ENCODE results near the gene KISS1R. TPM values are rescaled to one million over a fixed set of nuclear protein-coding genes. Genes with fewer than 3 reads are reported as not detected.

Gene KISS1R
- total RNA-seq, 1 experiment from 2014 or later: 1.4 TPM

DNA sequence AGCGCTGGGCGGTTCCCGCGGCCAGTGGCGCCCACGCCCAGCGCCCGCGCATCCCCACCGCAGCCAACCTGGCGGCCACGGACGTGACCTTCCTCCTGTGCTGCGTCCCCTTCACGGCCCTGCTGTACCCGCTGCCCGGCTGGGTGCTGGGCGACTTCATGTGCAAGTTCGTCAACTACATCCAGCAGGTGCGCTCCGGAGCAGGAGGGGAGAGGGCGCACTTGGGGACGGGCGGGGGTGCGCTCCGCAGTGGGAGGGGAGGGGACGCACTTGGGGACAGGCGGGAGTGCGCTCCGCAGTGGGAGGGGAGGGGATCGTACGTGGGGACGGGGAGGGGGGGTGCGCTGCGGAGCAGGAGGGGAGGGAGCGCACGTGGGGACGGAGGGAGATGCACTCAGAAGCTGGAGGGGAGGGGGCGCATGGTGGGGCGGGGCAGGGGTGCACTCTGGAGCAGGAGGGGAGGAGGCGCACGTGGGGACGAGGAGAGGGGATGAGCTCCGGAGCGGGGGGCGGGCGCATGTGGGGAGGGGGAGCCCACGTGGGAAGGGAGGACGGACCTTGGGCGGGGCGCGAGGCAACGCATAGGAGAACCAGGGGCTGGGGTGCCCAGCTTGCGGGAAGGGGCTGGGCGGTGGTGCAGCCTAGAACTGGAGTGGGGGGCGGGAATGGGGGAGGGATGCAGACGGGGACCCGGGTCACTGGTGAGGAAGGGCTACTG lies 1.5 kb downstream of the KISS1R start:
- H3K4me3 ChIP-seq (ENCODE audit: insufficient read depth, low read depth, low read length): peak overlapping the region; percentile 63
- peak; percentile 86 for DNase-seq
- peaks cover 58% of the 10 kb centered on the region for H3K27me3 ChIP-seq (ENCODE audit: control insufficient read depth, insufficient read depth, low read length)
- no peaks in the 10 kb centered on the region for H3K36me3 ChIP-seq (replicated peaks; ENCODE audit: control insufficient read depth, insufficient read depth, low read length)

- Histone ChIP-seq H3K36me3 (replicated peaks; ENCODE audit: control insufficient read depth, insufficient read depth, low read length) (no peaks in the 10 kb centered on the region), H3K27me3 (ENCODE audit: control insufficient read depth, insufficient read depth, low read length) (peaks cover 57% of the 10 kb centered on the region), H3K4me3 (ENCODE audit: insufficient read depth, low read depth, low read length) (peak overlapping the region; percentile 39; the same call in 1 of the 2 replicates)
- peak; percentile 84 for DNase-seq
Measured at GRCh38 chr19:919199-920050, 2.3 kb downstream of the KISS1R start.

DNA sequence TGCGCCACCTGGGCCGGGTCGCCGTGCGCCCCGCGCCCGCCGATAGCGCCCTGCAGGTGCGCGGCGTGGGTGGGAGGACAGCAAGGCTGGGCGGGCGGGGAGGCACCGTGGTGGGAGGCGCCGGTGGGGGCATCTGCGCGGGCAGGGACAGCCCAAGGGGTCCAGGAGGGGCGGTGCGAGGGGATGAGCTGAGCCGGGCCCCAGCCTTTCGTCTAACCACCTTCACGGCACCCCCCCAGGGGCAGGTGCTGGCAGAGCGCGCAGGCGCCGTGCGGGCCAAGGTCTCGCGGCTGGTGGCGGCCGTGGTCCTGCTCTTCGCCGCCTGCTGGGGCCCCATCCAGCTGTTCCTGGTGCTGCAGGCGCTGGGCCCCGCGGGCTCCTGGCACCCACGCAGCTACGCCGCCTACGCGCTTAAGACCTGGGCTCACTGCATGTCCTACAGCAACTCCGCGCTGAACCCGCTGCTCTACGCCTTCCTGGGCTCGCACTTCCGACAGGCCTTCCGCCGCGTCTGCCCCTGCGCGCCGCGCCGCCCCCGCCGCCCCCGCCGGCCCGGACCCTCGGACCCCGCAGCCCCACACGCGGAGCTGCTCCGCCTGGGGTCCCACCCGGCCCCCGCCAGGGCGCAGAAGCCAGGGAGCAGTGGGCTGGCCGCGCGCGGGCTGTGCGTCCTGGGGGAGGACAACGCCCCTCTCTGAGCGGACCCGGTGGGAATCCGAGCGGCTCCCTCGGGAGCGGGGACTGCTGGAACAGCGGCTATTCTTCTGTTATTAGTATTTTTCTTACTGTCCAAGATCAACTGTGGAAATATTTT lies 3.1 kb downstream of the KISS1R start:
- H3K27me3 ChIP-seq (ENCODE audit: control insufficient read depth, insufficient read depth, low read length): peaks cover 54% of the 10 kb centered on the region
- peak; percentile 93 for DNase-seq
- H3K36me3 ChIP-seq (replicated peaks; ENCODE audit: control insufficient read depth, insufficient read depth, low read length): no peaks in the 10 kb centered on the region
- H3K4me3 ChIP-seq (ENCODE audit: insufficient read depth, low read depth, low read length): peak overlapping the region; percentile 39

DNA sequence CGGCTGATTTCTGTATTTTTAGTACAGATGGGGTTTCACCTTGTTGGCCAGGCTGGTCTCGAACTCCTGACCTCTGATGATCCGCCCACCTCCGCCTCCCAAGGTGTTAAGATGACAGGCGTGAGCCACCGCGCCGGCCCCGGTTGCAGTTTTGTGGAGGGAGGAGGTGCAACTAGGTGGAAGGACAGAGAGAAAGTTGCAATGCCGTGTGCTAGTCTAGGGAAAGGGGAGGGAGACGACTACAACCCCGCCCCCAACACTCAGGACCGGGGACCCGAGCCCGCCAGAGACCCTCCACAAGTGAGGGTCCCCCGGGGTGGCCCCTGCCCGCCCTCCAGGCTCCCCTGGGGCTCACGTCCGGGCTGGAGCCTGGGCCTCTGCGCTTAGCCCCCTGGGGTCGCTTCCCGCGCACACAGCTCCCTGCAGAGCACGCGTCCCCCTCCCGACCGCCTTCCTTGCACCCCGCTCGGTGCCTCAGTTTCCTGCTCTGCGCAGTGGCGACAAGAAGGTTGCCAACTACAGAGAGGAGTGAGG lies 7.5 kb downstream of the KISS1R start:
- H3K4me3 ChIP-seq (ENCODE audit: insufficient read depth, low read depth, low read length): peak overlapping the region; percentile 91
- DNase-seq: peak; percentile 87
- no peaks in the 10 kb centered on the region for H3K36me3 ChIP-seq (replicated peaks; ENCODE audit: control insufficient read depth, insufficient read depth, low read length)
- peaks cover 18% of the 10 kb centered on the region for H3K27me3 ChIP-seq (ENCODE audit: control insufficient read depth, insufficient read depth, low read length)

DNA sequence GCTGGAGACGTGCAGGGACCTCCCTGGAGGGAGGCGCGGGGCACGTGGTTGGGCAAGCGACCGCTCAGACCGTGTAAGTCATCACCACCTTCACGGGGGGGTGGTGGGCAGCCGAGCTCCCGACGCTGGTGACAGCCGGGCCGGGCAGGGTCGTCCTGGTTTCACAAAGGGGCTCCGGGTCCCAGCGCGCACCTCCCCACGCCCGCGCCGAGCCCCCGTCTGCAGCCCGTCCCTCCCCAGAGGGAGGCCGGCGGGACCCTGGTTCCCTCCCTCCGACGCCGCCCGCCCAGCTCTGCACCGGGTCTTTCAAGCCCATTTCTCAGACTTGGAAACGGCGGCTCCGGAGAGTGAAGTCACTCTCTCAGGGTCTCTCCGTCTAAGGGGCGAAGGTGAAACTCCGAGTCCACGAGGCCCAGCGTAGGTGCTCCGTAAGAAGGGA lies 8.0 kb downstream of the KISS1R start:
- DNase-seq: peak; percentile 88
- Histone ChIP-seq H3K36me3 (replicated peaks; ENCODE audit: control insufficient read depth, insufficient read depth, low read length) (peaks cover 1% of the 10 kb centered on the region; the same call in 1 of the 2 replicates), H3K27me3 (ENCODE audit: control insufficient read depth, insufficient read depth, low read length) (peaks cover 14% of the 10 kb centered on the region), H3K4me3 (ENCODE audit: insufficient read depth, low read depth, low read length) (peak overlapping the region; percentile 91)

DNA sequence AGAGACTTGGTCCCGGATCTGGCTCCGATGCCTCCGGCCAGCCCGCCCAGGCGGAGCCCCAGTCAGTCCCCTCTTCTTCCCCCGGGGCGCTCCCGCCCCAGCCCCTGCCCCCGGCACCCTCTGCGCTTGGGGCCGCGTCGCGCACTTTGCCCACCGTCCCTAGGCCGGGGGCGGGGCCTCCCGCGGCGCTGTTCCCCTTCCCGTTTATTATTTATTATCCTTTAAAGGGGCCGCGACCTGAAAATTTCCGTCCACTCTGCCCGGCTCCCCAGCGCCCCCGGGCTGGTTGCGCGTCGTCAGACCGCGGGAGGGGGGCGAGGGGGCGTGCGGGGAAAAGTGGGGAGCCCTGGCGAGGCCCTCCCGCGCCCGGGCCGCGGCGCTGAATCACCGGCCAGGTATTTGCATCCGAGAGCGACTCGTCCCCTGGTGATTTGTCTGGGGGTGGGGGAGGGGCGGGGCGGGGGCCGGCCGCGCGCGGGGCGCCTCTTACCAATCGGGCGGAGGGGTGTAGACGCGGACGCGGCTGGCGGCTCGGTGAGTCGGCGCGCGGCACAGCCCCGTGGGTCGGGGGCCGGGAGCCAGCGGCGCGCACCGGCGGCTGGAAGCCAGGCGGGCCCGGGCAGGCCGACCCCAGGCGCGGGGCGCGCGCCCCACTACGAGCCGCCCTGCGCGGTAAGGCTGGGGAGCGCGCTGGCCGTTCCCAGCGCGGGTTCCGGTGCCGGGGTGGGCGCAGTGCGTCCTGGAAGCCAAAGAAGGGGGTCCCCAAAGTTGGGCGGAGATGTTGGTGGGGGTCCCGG lies 8.6 kb downstream of the KISS1R start, which contains the start of gene ARID3A:
Gene ARID3A, plus strand, starts transcription at position 510 of the 797 bp plus-strand sequence. CDS start 3,494 bp downstream, outside the sequence.
- DNase-seq: peak; percentile 99
- peaks cover 8% of the 10 kb centered on the region for H3K27me3 ChIP-seq (ENCODE audit: control insufficient read depth, insufficient read depth, low read length)
- peaks cover 1% of the 10 kb centered on the region; the same call in 1 of the 2 replicates for H3K36me3 ChIP-seq (replicated peaks; ENCODE audit: control insufficient read depth, insufficient read depth, low read length)
- peak within 1 kb of the TSS; percentile 91 for H3K4me3 ChIP-seq (ENCODE audit: insufficient read depth, low read depth, low read length)

DNA sequence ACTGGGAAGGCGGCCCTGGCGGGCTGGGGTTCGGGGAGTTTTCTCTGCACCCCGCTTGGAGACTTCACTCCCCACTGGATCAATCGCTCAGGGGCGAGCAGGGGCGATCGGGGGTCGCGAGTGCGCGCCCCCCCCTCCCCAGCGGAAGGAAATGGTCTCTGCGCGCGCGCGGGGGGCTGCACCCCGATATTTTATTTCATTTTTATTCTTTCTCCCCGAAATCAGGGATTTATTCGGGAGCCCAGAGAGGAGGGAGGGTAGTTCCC lies 9.1 kb downstream of the KISS1R start:
- peak overlapping the region; percentile 91 for H3K4me3 ChIP-seq (ENCODE audit: insufficient read depth, low read depth, low read length)
- DNase-seq: no peak
- peaks cover 2% of the 10 kb centered on the region for H3K27me3 ChIP-seq (ENCODE audit: control insufficient read depth, insufficient read depth, low read length)
- H3K36me3 ChIP-seq (replicated peaks; ENCODE audit: control insufficient read depth, insufficient read depth, low read length): peaks cover 1% of the 10 kb centered on the region; the same call in 1 of the 2 replicates

- Histone ChIP-seq H3K36me3 (replicated peaks; ENCODE audit: control insufficient read depth, insufficient read depth, low read length) (peaks cover 1% of the 10 kb centered on the region; the same call in 1 of the 2 replicates), H3K27me3 (ENCODE audit: control insufficient read depth, insufficient read depth, low read length) (no peaks in the 10 kb centered on the region), H3K4me3 (ENCODE audit: insufficient read depth, low read depth, low read length) (peak overlapping the region; percentile 91)
- peak; percentile 94 for DNase-seq
Measured at GRCh38 chr19:926589-927350, 9.6 kb downstream of the KISS1R start.

GRCh38 chr19:927351-927779 lies 10.2 kb downstream of the KISS1R start:
- DNase-seq: peak; percentile 93
- Histone ChIP-seq H3K36me3 (replicated peaks; ENCODE audit: control insufficient read depth, insufficient read depth, low read length) (peaks cover 1% of the 10 kb centered on the region; the same call in 1 of the 2 replicates), H3K4me3 (ENCODE audit: insufficient read depth, low read depth, low read length) (peak overlapping the region; percentile 91), H3K27me3 (ENCODE audit: control insufficient read depth, insufficient read depth, low read length) (no peaks in the 10 kb centered on the region)

GRCh38 chr19:927780-928401 lies 10.8 kb downstream of the KISS1R start:
- peak overlapping the region; percentile 91 for H3K4me3 ChIP-seq (ENCODE audit: insufficient read depth, low read depth, low read length)
- peaks cover 4% of the 10 kb centered on the region for H3K36me3 ChIP-seq (replicated peaks; ENCODE audit: control insufficient read depth, insufficient read depth, low read length)
- peak; percentile 88 for DNase-seq
- no peaks in the 10 kb centered on the region for H3K27me3 ChIP-seq (ENCODE audit: control insufficient read depth, insufficient read depth, low read length)

GRCh38 chr19:928471-929202 lies 11.5 kb downstream of the KISS1R start:
- H3K4me3 ChIP-seq (ENCODE audit: insufficient read depth, low read depth, low read length): no peak overlapping the region
- no peaks in the 10 kb centered on the region for H3K27me3 ChIP-seq (ENCODE audit: control insufficient read depth, insufficient read depth, low read length)
- DNase-seq: peak; percentile 89

GRCh38 chr19:929203-929890 lies 12.2 kb downstream of the KISS1R start:
- Histone ChIP-seq H3K27me3 (ENCODE audit: control insufficient read depth, insufficient read depth, low read length) (no peaks in the 10 kb centered on the region), H3K4me3 (ENCODE audit: insufficient read depth, low read depth, low read length) (no peak overlapping the region), H3K36me3 (replicated peaks; ENCODE audit: control insufficient read depth, insufficient read depth, low read length) (peaks cover 4% of the 10 kb centered on the region)
- DNase-seq: no peak

More at GRCh38 chr19:928471-929202, 11.5 kb downstream of the KISS1R start:
- H3K36me3 ChIP-seq (replicated peaks; ENCODE audit: control insufficient read depth, insufficient read depth, low read length): peaks cover 4% of the 10 kb centered on the region
